ENCODE results near the gene CCDC82. TPM values are rescaled to one million over a fixed set of nuclear protein-coding genes. Genes with fewer than 3 reads are reported as not detected.
"Not testable (repeated sequence)": the region's sequence is repeated elsewhere in the genome, so short reads cannot be mapped to it uniquely, and the experiment has no call there.

Gene CCDC82
- polyA plus RNA-seq: 10 to 100 TPM in 1 of 2 donors, 1 to 10 TPM in 1; 6.8 to 10.4 TPM

GRCh38 chr11:96389720-96390487 lies at the start of gene CCDC82, which contains the start of gene JRKL:
Gene CCDC82, minus strand, starts transcription at chr11:96389912. Its CDS starts 5,165 bp downstream, at chr11:96384747.
Gene JRKL, plus strand, starts transcription at chr11:96390013. Its CDS starts 637 bp downstream, at chr11:96390650.
- Histone ChIP-seq H3K4me3 (ENCODE audit: low read depth in 1 of 2, low read length in 2 of 2) (peak within 1 kb of the TSS; percentile 67 to 77), H3K27me3 (ENCODE audit: control insufficient read depth in 1 of 2, insufficient read depth in 2 of 2, low read length in 2 of 2) (no peaks in the 10 kb centered on the region), H3K4me1 (ENCODE audit: control insufficient read depth in 2 of 2, insufficient read depth in 2 of 2, low read length in 1 of 2) (no peaks in the 10 kb centered on the region), H3K9me3 (ENCODE audit: control insufficient read depth in 2 of 2, insufficient read depth in 1 of 2, low read depth in 1 of 2, low read length in 1 of 2) (no peaks in the 10 kb centered on the region), H3K36me3 (ENCODE audit: control insufficient read depth in 2 of 2, insufficient read depth in 2 of 2, low read length in 1 of 2) (no peaks in the 10 kb centered on the region), H3K27ac (ENCODE audit: low read depth in 2 of 2, low read length in 1 of 2) (peak within 1 kb of the TSS; percentile 94 to 97)
- 0 to 1% methylated on average over 53 of the region's 53 CpGs for WGBS, 2 donors

DNA sequence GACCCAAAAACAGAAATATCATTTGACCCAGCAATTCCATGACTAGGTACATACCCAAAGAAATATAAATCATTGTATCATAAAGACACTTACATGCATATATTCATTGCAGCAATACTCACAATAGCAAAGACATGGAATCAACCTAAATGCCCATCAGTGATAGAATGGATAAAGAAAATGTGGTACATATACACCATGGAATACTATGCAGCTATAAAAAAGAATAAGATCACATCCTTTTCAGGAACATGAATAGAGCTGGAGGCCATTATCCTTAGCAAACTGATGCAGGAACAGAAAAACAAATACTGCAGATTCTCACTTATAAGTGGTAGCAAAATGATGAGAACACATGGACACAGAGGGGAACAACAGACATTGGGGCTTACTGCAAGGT lies 42.9 kb upstream of the CCDC82 start:
- not testable (repeated sequence) for H3K27ac ChIP-seq (ENCODE audit: low read depth in 2 of 2, low read length in 1 of 2); H3K9me3 ChIP-seq (ENCODE audit: control insufficient read depth in 2 of 2, insufficient read depth in 1 of 2, low read depth in 1 of 2, low read length in 1 of 2); H3K4me1 ChIP-seq (ENCODE audit: control insufficient read depth in 2 of 2, insufficient read depth in 2 of 2, low read length in 1 of 2); H3K4me3 ChIP-seq (ENCODE audit: low read depth in 1 of 2, low read length in 2 of 2); H3K36me3 ChIP-seq (ENCODE audit: control insufficient read depth in 2 of 2, insufficient read depth in 2 of 2, low read length in 1 of 2); H3K27me3 ChIP-seq (ENCODE audit: control insufficient read depth in 1 of 2, insufficient read depth in 2 of 2, low read length in 2 of 2)

GRCh38 chr11:96430668-96431067 lies 41.0 kb upstream of the CCDC82 start:
- no peak overlapping the region for H3K27ac ChIP-seq (ENCODE audit: low read depth in 2 of 2, low read length in 1 of 2)
- H3K4me1 ChIP-seq (ENCODE audit: control insufficient read depth in 2 of 2, insufficient read depth in 2 of 2, low read length in 1 of 2): no peaks in the 10 kb centered on the region
- H3K27me3 ChIP-seq (ENCODE audit: control insufficient read depth in 1 of 2, insufficient read depth in 2 of 2, low read length in 2 of 2): peaks cover 0 to 2% of the 10 kb centered on the region in 2 donors
- no peak overlapping the region for H3K4me3 ChIP-seq (ENCODE audit: low read depth in 1 of 2, low read length in 2 of 2)
- no peaks in the 10 kb centered on the region for H3K9me3 ChIP-seq (ENCODE audit: control insufficient read depth in 2 of 2, insufficient read depth in 1 of 2, low read depth in 1 of 2, low read length in 1 of 2)
- WGBS, 2 donors: 62 to 80% methylated on average over 3 of the region's 3 CpGs
- no peaks in the 10 kb centered on the region for H3K36me3 ChIP-seq (ENCODE audit: control insufficient read depth in 2 of 2, insufficient read depth in 2 of 2, low read length in 1 of 2)

DNA sequence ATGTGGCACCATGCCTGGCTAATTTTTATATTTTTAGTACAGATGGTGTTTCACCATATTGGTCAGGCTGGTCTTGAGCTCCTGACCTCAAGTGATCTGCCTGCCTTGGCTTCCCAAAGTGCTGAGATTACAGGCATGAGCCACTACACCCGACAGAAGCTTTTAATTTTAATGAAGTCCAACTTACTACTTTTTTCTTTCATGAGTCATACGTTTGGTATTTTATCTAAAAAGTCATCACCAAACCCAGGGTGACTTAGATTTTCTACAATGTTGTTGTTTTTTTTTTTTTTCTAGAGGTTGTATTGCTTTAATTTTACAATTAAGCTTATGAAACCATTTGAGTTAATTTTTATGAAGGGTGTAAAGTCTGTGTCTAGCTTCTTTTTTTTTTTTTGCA lies 35.0 kb upstream of the CCDC82 start:
- H3K4me3 ChIP-seq (ENCODE audit: low read depth in 1 of 2, low read length in 2 of 2): no peak overlapping the region
- no peak overlapping the region for H3K27ac ChIP-seq (ENCODE audit: low read depth in 2 of 2, low read length in 1 of 2)
- no peaks in the 10 kb centered on the region for H3K36me3 ChIP-seq (ENCODE audit: control insufficient read depth in 2 of 2, insufficient read depth in 2 of 2, low read length in 1 of 2)
- 23 to 33% methylated on average over 2 of the region's 2 CpGs for WGBS, 2 donors
- H3K4me1 ChIP-seq (ENCODE audit: control insufficient read depth in 2 of 2, insufficient read depth in 2 of 2, low read length in 1 of 2): no peaks in the 10 kb centered on the region
- no peaks in the 10 kb centered on the region for H3K27me3 ChIP-seq (ENCODE audit: control insufficient read depth in 1 of 2, insufficient read depth in 2 of 2, low read length in 2 of 2)
- no peaks in the 10 kb centered on the region for H3K9me3 ChIP-seq (ENCODE audit: control insufficient read depth in 2 of 2, insufficient read depth in 1 of 2, low read depth in 1 of 2, low read length in 1 of 2)

GRCh38 chr11:96413408-96413807 lies 23.7 kb upstream of the CCDC82 start:
- Histone ChIP-seq H3K27me3 (ENCODE audit: control insufficient read depth in 1 of 2, insufficient read depth in 2 of 2, low read length in 2 of 2) (no peaks in the 10 kb centered on the region), H3K4me1 (ENCODE audit: control insufficient read depth in 2 of 2, insufficient read depth in 2 of 2, low read length in 1 of 2) (no peaks in the 10 kb centered on the region), H3K4me3 (ENCODE audit: low read depth in 1 of 2, low read length in 2 of 2) (no peak overlapping the region), H3K27ac (ENCODE audit: low read depth in 2 of 2, low read length in 1 of 2) (no peak overlapping the region), H3K36me3 (ENCODE audit: control insufficient read depth in 2 of 2, insufficient read depth in 2 of 2, low read length in 1 of 2) (no peaks in the 10 kb centered on the region), H3K9me3 (ENCODE audit: control insufficient read depth in 2 of 2, insufficient read depth in 1 of 2, low read depth in 1 of 2, low read length in 1 of 2) (no peaks in the 10 kb centered on the region)

GRCh38 chr11:96412761-96413381 lies 23.2 kb upstream of the CCDC82 start:
- Histone ChIP-seq H3K4me1 (ENCODE audit: control insufficient read depth in 2 of 2, insufficient read depth in 2 of 2, low read length in 1 of 2) (no peaks in the 10 kb centered on the region), H3K27ac (ENCODE audit: low read depth in 2 of 2, low read length in 1 of 2) (no peak overlapping the region), H3K9me3 (ENCODE audit: control insufficient read depth in 2 of 2, insufficient read depth in 1 of 2, low read depth in 1 of 2, low read length in 1 of 2) (no peaks in the 10 kb centered on the region), H3K4me3 (ENCODE audit: low read depth in 1 of 2, low read length in 2 of 2) (no peak overlapping the region), H3K36me3 (ENCODE audit: control insufficient read depth in 2 of 2, insufficient read depth in 2 of 2, low read length in 1 of 2) (no peaks in the 10 kb centered on the region), H3K27me3 (ENCODE audit: control insufficient read depth in 1 of 2, insufficient read depth in 2 of 2, low read length in 2 of 2) (no peaks in the 10 kb centered on the region)
- WGBS, 2 donors: 61 to 86% methylated on average over 1 of the region's 1 CpG

DNA sequence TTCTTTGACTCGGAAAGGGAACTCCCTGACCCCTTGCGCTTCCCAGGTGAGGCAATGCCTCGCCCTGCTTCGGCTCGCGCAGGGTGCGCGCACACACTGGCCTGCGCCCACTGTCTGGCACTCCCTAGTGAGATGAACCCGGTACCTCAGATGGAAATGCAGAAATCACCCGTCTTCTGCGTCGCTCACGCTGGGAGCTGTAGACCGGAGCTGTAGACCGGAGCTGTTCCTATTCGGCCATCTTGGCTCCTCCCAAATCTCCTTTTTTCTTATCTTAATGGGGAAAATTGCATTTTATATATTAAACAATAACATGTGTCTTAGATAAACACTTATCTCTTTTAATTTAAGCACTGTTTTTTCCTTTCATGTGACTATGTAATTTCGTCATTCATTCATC lies 21.7 kb upstream of the CCDC82 start:
- not testable (repeated sequence) for H3K9me3 ChIP-seq (ENCODE audit: control insufficient read depth in 2 of 2, insufficient read depth in 1 of 2, low read depth in 1 of 2, low read length in 1 of 2); H3K36me3 ChIP-seq (ENCODE audit: control insufficient read depth in 2 of 2, insufficient read depth in 2 of 2, low read length in 1 of 2); H3K4me3 ChIP-seq (ENCODE audit: low read depth in 1 of 2, low read length in 2 of 2); H3K27me3 ChIP-seq (ENCODE audit: control insufficient read depth in 1 of 2, insufficient read depth in 2 of 2, low read length in 2 of 2); H3K4me1 ChIP-seq (ENCODE audit: control insufficient read depth in 2 of 2, insufficient read depth in 2 of 2, low read length in 1 of 2); H3K27ac ChIP-seq (ENCODE audit: low read depth in 2 of 2, low read length in 1 of 2)
- 59 to 77% methylated on average over 11 to 18 of the region's 18 CpGs for WGBS, 2 donors

DNA sequence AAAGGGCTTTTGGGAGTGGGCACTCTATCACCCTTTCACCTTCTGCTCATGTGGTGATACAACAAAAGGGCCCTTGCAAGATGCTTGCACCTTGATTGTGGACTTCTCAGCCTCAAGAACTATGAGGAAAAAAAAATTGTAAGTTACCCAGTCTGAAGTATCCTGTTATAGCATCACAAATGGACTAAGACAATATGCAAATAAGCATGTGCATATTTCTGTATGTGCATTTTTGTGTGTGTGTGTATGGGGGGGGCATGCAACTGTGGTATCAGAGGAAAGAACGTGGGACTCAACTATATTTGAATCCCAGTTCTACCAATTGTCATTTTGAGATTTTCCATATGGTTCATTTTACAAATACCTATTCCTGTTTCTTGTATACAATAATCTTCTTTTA lies 11.0 kb upstream of the CCDC82 start:
- Histone ChIP-seq H3K4me1 (ENCODE audit: control insufficient read depth in 2 of 2, insufficient read depth in 2 of 2, low read length in 1 of 2) (no peaks in the 10 kb centered on the region), H3K36me3 (ENCODE audit: control insufficient read depth in 2 of 2, insufficient read depth in 2 of 2, low read length in 1 of 2) (no peaks in the 10 kb centered on the region), H3K4me3 (ENCODE audit: low read depth in 1 of 2, low read length in 2 of 2) (no peak overlapping the region), H3K27me3 (ENCODE audit: control insufficient read depth in 1 of 2, insufficient read depth in 2 of 2, low read length in 2 of 2) (no peaks in the 10 kb centered on the region), H3K27ac (ENCODE audit: low read depth in 2 of 2, low read length in 1 of 2) (no peak overlapping the region), H3K9me3 (ENCODE audit: control insufficient read depth in 2 of 2, insufficient read depth in 1 of 2, low read depth in 1 of 2, low read length in 1 of 2) (no peaks in the 10 kb centered on the region)
- 75 to 85% methylated on average over 1 of the region's 1 CpG for WGBS, 2 donors

DNA sequence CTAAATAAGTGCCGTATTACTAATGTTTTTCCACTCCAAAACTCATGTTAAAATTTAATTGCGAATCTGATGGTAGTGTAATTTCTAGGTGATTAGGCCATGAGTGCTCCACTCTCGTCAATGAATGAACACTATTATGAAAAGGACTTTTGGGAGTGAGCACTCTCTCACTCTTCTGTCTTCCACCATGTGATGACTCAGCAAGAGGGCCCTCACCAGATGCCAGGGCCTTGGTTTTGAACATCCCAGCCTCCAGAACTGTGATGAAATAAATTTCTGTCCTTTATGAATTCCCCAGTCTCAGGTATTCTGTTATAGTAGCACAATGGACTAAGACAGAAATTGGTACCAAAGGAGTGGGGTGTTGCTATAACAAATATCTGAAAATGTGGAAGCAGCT lies 8.2 kb upstream of the CCDC82 start:
- Histone ChIP-seq H3K27ac (ENCODE audit: low read depth in 2 of 2, low read length in 1 of 2) (no peak overlapping the region), H3K9me3 (ENCODE audit: control insufficient read depth in 2 of 2, insufficient read depth in 1 of 2, low read depth in 1 of 2, low read length in 1 of 2) (no peaks in the 10 kb centered on the region), H3K27me3 (ENCODE audit: control insufficient read depth in 1 of 2, insufficient read depth in 2 of 2, low read length in 2 of 2) (no peaks in the 10 kb centered on the region), H3K36me3 (ENCODE audit: control insufficient read depth in 2 of 2, insufficient read depth in 2 of 2, low read length in 1 of 2) (no peaks in the 10 kb centered on the region), H3K4me3 (ENCODE audit: low read depth in 1 of 2, low read length in 2 of 2) (no peak overlapping the region), H3K4me1 (ENCODE audit: control insufficient read depth in 2 of 2, insufficient read depth in 2 of 2, low read length in 1 of 2) (no peaks in the 10 kb centered on the region)
- 88 to 92% methylated on average over 3 of the region's 3 CpGs for WGBS, 2 donors

DNA sequence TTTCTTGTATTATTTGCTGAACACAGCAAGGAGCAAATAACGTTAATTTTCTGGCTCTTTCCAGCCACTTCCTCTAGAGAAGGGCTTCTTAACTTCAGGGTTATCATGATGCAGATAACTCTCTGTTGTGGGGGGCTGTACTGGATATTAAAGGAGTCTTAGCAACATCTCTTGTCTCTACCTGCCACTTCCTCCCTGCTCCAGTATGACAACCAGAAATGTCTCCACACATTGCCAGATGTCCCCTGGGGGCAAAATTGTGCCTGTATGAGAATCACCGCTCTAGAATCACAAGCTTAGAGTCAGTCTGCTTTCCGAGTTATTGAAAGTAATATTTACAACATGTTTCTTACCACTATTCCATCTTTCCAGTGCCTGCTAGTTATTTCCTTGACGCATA lies 6.9 kb upstream of the CCDC82 start:
- 60 to 77% methylated on average over 4 of the region's 4 CpGs for WGBS, 2 donors

More for the DNA sequence above, 6.9 kb upstream of the CCDC82 start:
- no peak overlapping the region for H3K4me3 ChIP-seq (ENCODE audit: low read depth in 1 of 2, low read length in 2 of 2)
- no peaks in the 10 kb centered on the region for H3K4me1 ChIP-seq (ENCODE audit: control insufficient read depth in 2 of 2, insufficient read depth in 2 of 2, low read length in 1 of 2)
- no peak overlapping the region for H3K27ac ChIP-seq (ENCODE audit: low read depth in 2 of 2, low read length in 1 of 2)
- H3K27me3 ChIP-seq (ENCODE audit: control insufficient read depth in 1 of 2, insufficient read depth in 2 of 2, low read length in 2 of 2): no peaks in the 10 kb centered on the region
- no peaks in the 10 kb centered on the region for H3K36me3 ChIP-seq (ENCODE audit: control insufficient read depth in 2 of 2, insufficient read depth in 2 of 2, low read length in 1 of 2)
- H3K9me3 ChIP-seq (ENCODE audit: control insufficient read depth in 2 of 2, insufficient read depth in 1 of 2, low read depth in 1 of 2, low read length in 1 of 2): no peaks in the 10 kb centered on the region
